Liver (tissue), 9 donors: Measurements from ENCODE around the gene FARP1. TPM values are rescaled to one million over a fixed set of nuclear protein-coding genes. Genes with fewer than 3 reads are reported as not detected.

Source experiments
- DNase-seq: peaks from one replicate; pipeline ENCODE4 v3.0.0-alpha.2; 2017; ENCODE audit warnings: low spot score
- H3K27ac ChIP-seq, 2 donors: one replicate each; pipeline ENCODE4 v1.7.0; 2013; ENCODE audit warnings: inconsistent platforms in 2 of 2, low read length in 2 of 2, control low read depth in 1 of 2, low read depth in 1 of 2, mild to moderate bottlenecking in 1 of 2
- H3K27me3 ChIP-seq, 4 donors: one replicate each; pipeline versions ENCODE4 v1.6.1 to v1.7.0; 2013; ENCODE audit warnings: low read length in 3 of 4, inconsistent platforms in 1 of 4, mild to moderate bottlenecking in 1 of 4, moderate library complexity in 1 of 4; ENCODE audit not compliant: control insufficient read depth in 4 of 4, insufficient read depth in 4 of 4
- H3K36me3 ChIP-seq, 4 donors: one replicate each; pipeline versions ENCODE4 v1.6.1 to v1.7.0; 2013; ENCODE audit warnings: low read length in 3 of 4, mild to moderate bottlenecking in 3 of 4, low read depth in 1 of 4, moderate library complexity in 1 of 4; ENCODE audit not compliant: control insufficient read depth in 4 of 4, insufficient read depth in 3 of 4
- H3K4me1 ChIP-seq, 4 donors: one replicate each; pipeline versions ENCODE4 v1.6.1 to v1.7.0; 2013; ENCODE audit warnings: low read length in 3 of 4, mild to moderate bottlenecking in 3 of 4, moderate library complexity in 1 of 4; ENCODE audit not compliant: control insufficient read depth in 4 of 4, insufficient read depth in 4 of 4
- H3K4me3 ChIP-seq, 3 donors: one replicate each; pipeline versions ENCODE4 v1.6.1 to v1.7.0; 2013; ENCODE audit warnings: low read length in 3 of 3, control low read depth in 1 of 3, low read depth in 1 of 3, mild to moderate bottlenecking in 1 of 3
- H3K9ac ChIP-seq, 2 donors: one replicate each; pipeline ENCODE4 v1.7.0; 2013; ENCODE audit warnings: low read length in 2 of 2, mild to moderate bottlenecking in 2 of 2, moderate library complexity in 2 of 2, control low read depth in 1 of 2, low read depth in 1 of 2
- H3K9me3 ChIP-seq, 4 donors: one replicate each; pipeline versions ENCODE4 v1.6.1 to v1.7.0; 2013; ENCODE audit warnings: low read length in 3 of 4; ENCODE audit not compliant: control insufficient read depth in 4 of 4
- ATF3 ChIP-seq: IDR thresholded peaks from 2 replicates; pipeline ENCODE4 v1.6.1; 2016; ENCODE audit warnings: antibody characterized with exemption
- CTCF ChIP-seq: fragments of 150-350 bp; IDR thresholded peaks from 2 replicates; pipeline ENCODE4 v1.5.1; 2017; ENCODE audit warnings: improper control_type of control experiment, low read depth, low read length; ENCODE audit not compliant: missing input control
- EGR1 ChIP-seq, 2 donors: IDR thresholded peaks; 2 replicates each; pipeline ENCODE4 v1.6.1; 2016 to 2018; ENCODE audit warnings: antibody characterized with exemption in 2 of 2, low read depth in 2 of 2
- FOXA1 ChIP-seq: IDR thresholded peaks from 2 replicates; pipeline ENCODE4 v1.6.1; 2016; ENCODE audit warnings: antibody characterized with exemption
- FOXA2 ChIP-seq: IDR thresholded peaks from 2 replicates; pipeline ENCODE4 v1.6.1; 2016; ENCODE audit warnings: antibody characterized with exemption
- GABPA ChIP-seq, 2 donors: IDR thresholded peaks in 1 of 2; conservative IDR thresholded peaks in 1 of 2; 2 replicates each; pipeline ENCODE4 v1.6.1; 2016; ENCODE audit warnings: antibody characterized with exemption in 2 of 2, mild to moderate bottlenecking in 1 of 2, moderate library complexity in 1 of 2
- HNF4A ChIP-seq, 2 donors: conservative IDR thresholded peaks; 2 replicates each; pipeline ENCODE4 v1.6.1; 2016; ENCODE audit warnings: antibody characterized with exemption in 2 of 2, mild to moderate bottlenecking in 2 of 2
- HNF4G ChIP-seq: IDR thresholded peaks from 2 replicates; pipeline ENCODE4 v1.6.1; 2016; ENCODE audit warnings: antibody characterized with exemption
- JUND ChIP-seq, 2 donors: IDR thresholded peaks; 2 replicates each; pipeline ENCODE4 v1.6.1; 2016; ENCODE audit warnings: antibody characterized with exemption in 2 of 2
- MAX ChIP-seq: IDR thresholded peaks from 2 replicates; pipeline ENCODE4 v1.6.1; 2016; ENCODE audit warnings: antibody characterized with exemption
- NR2F2 ChIP-seq: IDR thresholded peaks from 2 replicates; pipeline ENCODE4 v1.6.1; 2016; ENCODE audit warnings: antibody characterized with exemption
- RAD21 ChIP-seq, 2 donors: IDR thresholded peaks; 2 replicates each; pipeline ENCODE4 v1.6.1; 2016; ENCODE audit warnings: antibody characterized with exemption in 2 of 2, mild to moderate bottlenecking in 2 of 2
- REST ChIP-seq: IDR thresholded peaks from 2 replicates; pipeline ENCODE4 v1.6.1; 2016; ENCODE audit warnings: antibody characterized with exemption, mild to moderate bottlenecking
- RXRA ChIP-seq, 2 donors: IDR thresholded peaks; 2 replicates each; pipeline ENCODE4 v1.6.1; 2017 to 2018; ENCODE audit warnings: antibody characterized with exemption in 2 of 2, mild to moderate bottlenecking in 1 of 2
- SP1 ChIP-seq: IDR thresholded peaks from 2 replicates; pipeline ENCODE4 v1.6.1; 2018; ENCODE audit warnings: antibody characterized with exemption, mild to moderate bottlenecking
- TAF1 ChIP-seq: conservative IDR thresholded peaks from 2 replicates; pipeline ENCODE4 v1.6.1; 2016; ENCODE audit warnings: antibody characterized with exemption, mild to moderate bottlenecking
- YY1 ChIP-seq: IDR thresholded peaks from 2 replicates; pipeline ENCODE4 v1.6.1; 2016; ENCODE audit warnings: antibody characterized with exemption, mild to moderate bottlenecking
- ZBTB33 ChIP-seq: IDR thresholded peaks from 2 replicates; pipeline ENCODE4 v1.6.1; 2016; ENCODE audit warnings: antibody characterized with exemption
- WGBS: extraction: QIAGEN DNeasy Blood & Tissue Kit; methylation state at CpG from one replicate; pipeline ENCODE4 v1.1.7; 2013; 5-methylcytosine and 5-hydroxymethylcytosine counted together
- polyA plus RNA-seq, 2 donors: library from polyadenylated mRNA; stranded (reverse) in 1 of 2; unstranded in 1 of 2; fragments of 200-250 nt in 1 of 2; fragments of >200 nt in 1 of 2; fragmentation: Nextera tagmentation in 1 of 2; extraction: Ambion mirVana in 1 of 2; gene quantifications; one replicate each; pipeline versions ENCODE4 v1.2.1 to v1.2.3, GENCODE V29; 2013 to 2015
- total RNA-seq, 2 donors: library from RNA; depleted of rRNA; stranded (reverse); fragments of >200 nt; gene quantifications; one replicate each; pipeline ENCODE4 v1.2.3, GENCODE V29; 2014
- donor health status: healthy.
- donor health status: healthy.
- donor health status: healthy.
- donor health status: healthy.
- donor health status: healthy.

FARP1 gene
- total and polyA plus RNA-seq, 4 donors = 28.4 to 62.6 (median 39.8) TPM

- Histone ChIP-seq H3K27ac (no peak overlapping the region), H3K27me3 (no peaks in the 10 kb centered on the region), H3K9ac (no peak overlapping the region), H3K4me1 (peaks cover 18 to 46% (median 33%) of the 10 kb centered on the region in 4 donors), H3K36me3 (peaks cover 0 to 2% (median 0%) of the 10 kb centered on the region in 4 donors), H3K9me3 (no peaks in the 10 kb centered on the region), H3K4me3 (no peak overlapping the region)
- WGBS = 98% methylated on average over 13 of the region's 13 CpGs
- DNase-seq = no peak
- TF ChIP-seq NR2F2 = no peak
- no peak for TF ChIP-seq HNF4A (conservative IDR thresholded peaks at IDR 0.05)
- no peak for TF ChIP-seq JUND (IDR thresholded peaks at IDR 0.05)
- TF ChIP-seq FOXA2 = no peak
- TF ChIP-seq CTCF = no peak
- TF ChIP-seq YY1 = no peak
- no peak for TF ChIP-seq ATF3
- no peak for TF ChIP-seq ZBTB33
- TF ChIP-seq RXRA (IDR thresholded peaks at IDR 0.05) = no peak
- TF ChIP-seq HNF4G = no peak
- TF ChIP-seq FOXA1 = no peak
These were observed 351.9 kb downstream of the FARP1 start for GRCh38 chr13:98494769-98495168.

- no peak overlapping the region for H3K9ac ChIP-seq
- H3K4me3 ChIP-seq = no peak overlapping the region
- H3K36me3 ChIP-seq = peaks cover 0 to 2% (median 0%) of the 10 kb centered on the region in 4 donors
- no peak for DNase-seq
- peaks cover 16 to 35% (median 22%) of the 10 kb centered on the region in 4 donors for H3K4me1 ChIP-seq
- H3K9me3 ChIP-seq = no peaks in the 10 kb centered on the region
- 44% methylated on average over 15 of the region's 15 CpGs for WGBS
- peak overlapping the region; percentile 27 to 66 for H3K27ac ChIP-seq
- H3K27me3 ChIP-seq = no peaks in the 10 kb centered on the region
- TF ChIP-seq SP1 (no peak), ATF3 (no peak), REST (no peak), EGR1 (IDR thresholded peaks at IDR 0.05; ENCODE audit: low read depth in 2 of 2) (no peak), RAD21 (IDR thresholded peaks at IDR 0.05) (peak in 1 of 2 donors; percentile 9), TAF1 (no peak), ZBTB33 (no peak), HNF4A (conservative IDR thresholded peaks at IDR 0.05) (peak in 1 of 2 donors; percentile 45), GABPA (IDR thresholded peaks at IDR 0.05 in 1 of 2, conservative IDR thresholded peaks at IDR 0.05 in 1 of 2) (no peak), CTCF (no peak), YY1 (peak; percentile 16), MAX (peak; percentile 19), HNF4G (no peak)
These were observed 353.0 kb downstream of the FARP1 start for GRCh38 chr13:98495627-98496478.
